HG03135 (cell line): ENCODE results near the gene ERCC3.

Experiments
- ATAC-seq: cut with Tn5 transposase; IDR thresholded peaks from one replicate; pipeline ENCODE4 v1.9.1; 2021; ENCODE audit warnings: mild to moderate bottlenecking, moderate library complexity; ENCODE audit not compliant: unreplicated experiment

ERCC3 gene

DNA sequence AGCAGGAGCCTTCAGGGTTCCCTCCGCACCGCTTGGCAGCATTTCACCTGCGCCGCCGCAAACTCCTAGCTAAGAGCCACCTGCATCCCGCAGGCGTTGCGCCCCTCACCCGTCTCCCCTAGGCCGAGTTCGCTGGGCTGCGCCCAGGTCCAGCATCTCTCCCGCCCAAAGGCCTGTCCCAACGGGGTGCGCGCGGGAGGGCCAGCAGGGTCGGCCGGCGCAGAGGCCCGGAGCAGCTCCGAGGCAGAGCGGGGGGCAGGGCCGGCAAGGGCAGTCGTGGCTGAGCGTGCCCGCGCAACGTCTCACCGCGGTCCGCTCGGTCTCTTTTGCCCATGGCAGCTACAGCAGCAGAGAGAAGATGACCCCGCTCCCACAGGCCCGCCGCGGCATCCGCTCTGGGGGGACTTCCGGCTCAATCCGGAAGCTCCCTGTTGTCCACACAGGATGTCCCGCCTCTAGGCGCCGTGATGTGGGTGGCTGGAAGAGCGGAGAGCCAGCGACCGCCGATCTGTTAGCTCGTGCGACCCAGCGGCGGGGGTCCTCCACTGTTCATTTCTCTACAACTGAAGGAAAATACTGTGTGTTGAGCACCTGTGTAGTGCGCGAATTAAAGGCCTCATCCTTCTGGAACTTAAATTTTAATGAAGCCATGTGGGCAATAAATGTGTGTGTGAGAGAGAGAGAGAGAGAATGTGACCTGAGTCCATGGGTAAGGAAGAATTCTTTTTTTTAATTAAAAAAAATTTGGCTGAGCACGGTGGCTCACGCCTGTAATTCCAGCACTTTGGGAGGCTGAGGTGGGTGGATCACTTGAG lies at the start of gene ERCC3:
TSS of gene ERCC3 (minus strand) at position 397 of the 815 bp plus-strand sequence. CDS start at position 334, 63 bp downstream.
- peak; percentile 98 for ATAC-seq

DNA sequence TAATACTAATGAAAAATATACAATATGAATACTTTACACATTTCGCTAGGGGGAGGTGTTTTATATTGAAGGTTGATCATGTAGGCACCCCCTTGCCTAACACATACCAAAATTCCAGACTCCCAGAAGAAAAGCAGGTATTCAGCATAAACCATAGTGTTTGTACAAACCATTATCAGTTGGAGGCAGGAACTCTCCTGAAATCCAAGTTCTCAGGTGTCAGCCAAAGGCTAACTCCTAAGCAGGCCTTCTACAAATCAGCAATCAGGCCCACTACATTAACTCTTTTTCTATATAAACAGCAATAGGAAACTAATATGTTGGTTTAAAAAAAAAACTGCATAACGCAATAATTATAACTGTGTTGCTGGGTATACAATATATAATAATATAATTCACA lies 49.3 kb upstream of the ERCC3 start:
- no peak for ATAC-seq

DNA sequence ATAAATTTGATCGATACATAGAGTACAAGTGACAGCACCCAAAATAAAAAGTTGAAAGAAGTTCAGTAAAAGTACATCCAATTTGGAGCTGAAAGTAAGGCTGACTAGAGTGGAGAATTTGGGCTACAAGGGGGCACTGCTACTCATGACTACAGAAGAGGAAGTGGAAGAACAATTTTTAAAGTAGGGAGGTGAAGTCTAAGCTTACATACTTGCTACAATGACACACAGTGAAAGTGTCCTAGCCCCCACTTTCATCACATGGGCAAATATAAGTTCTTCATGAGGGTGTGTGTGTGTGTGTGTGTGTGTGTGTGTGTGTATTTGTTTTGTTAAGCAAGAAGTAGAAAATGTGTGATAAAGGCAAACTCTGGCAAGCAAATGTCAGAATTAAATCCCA lies 48.2 kb upstream of the ERCC3 start:
- ATAC-seq = no peak

GRCh38 chr2:127332335-127332734 lies 38.4 kb upstream of the ERCC3 start:
- ATAC-seq = no peak

GRCh38 chr2:127330753-127331152 lies 36.8 kb upstream of the ERCC3 start:
- peak; percentile 55 for ATAC-seq

DNA sequence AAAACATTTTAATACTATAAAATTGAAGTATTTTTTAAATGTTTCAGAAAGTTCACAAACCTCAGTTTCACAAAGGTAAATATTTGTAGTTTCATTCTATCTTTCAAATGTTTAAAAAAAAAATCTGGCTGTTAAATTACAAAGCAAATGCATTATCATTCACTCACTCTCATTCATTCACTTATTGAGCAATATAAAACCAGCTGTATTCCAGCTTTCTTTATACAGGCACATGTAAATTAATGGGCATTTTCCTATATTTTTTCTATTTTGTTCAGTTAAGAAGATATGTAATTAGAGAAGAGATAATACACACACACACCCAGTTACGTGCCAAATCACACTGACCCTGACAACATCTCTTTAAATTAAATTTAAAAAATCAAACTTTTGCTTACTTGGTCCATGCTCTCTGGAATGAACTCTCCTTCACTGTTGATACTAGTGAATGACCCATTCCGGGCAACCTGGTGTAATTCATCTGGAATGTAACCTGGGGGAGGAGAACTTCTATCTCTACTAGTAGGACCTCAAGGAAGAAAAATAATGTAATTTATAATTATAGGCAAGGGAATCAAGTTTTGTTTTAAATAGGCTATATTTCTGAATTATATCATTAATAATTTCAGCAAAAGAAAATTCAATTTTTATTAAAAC lies 32.5 kb upstream of the ERCC3 start:
- ATAC-seq = no peak

GRCh38 chr2:127324635-127325034 lies 30.7 kb upstream of the ERCC3 start:
- ATAC-seq = no peak

GRCh38 chr2:127321303-127321702 lies 27.4 kb upstream of the ERCC3 start:
- no peak for ATAC-seq

DNA sequence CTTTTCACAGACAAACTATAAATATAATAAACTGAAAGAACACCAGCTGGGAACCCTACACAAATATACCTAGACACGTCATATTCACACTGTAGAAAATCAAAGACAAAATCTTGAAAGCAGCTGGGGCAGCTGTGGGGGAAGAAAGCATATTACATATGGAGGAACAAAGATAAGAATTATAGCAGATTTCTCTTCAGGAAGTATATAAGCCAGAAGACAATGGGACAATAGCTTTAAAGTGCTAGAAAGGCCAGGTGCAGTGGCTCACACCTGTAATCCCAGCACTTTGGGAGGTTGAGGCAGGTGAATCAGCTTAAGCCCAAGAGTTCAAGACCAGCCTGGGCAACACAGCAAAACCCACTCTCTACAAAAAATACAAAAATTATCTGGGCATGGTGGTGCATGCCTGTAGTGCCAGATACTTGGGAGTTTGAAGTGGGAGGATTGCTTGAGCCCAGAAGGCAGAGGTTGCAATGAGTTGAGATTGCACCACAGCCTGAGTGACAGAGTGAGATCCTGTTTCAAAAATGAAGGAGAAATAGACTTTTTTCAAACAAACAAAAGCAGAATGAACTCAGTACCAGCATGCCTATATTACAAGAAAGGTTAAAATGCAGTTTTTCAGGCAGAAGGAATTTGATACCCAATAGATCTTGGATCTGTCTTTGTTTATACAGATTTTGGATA lies 26.8 kb upstream of the ERCC3 start:
- no peak for ATAC-seq

DNA sequence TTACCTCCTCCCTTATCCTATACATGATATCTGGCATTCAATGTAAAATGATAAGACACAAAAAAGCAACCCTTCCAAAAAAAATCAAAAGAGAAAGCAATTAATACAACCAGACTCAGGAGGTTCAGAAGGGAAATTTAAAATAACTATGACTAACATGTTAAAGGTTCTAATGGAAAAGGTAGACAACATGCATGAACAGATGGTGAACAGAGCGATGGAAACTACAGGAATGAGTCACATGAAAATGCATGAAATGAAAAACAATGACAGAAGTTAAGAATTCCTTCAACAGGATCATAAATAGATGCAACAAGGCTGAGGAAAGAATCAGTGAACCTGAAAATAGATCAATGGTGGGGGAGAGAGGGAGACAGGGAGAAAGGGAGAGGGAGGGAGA lies 26.1 kb upstream of the ERCC3 start:
- ATAC-seq = no peak

DNA sequence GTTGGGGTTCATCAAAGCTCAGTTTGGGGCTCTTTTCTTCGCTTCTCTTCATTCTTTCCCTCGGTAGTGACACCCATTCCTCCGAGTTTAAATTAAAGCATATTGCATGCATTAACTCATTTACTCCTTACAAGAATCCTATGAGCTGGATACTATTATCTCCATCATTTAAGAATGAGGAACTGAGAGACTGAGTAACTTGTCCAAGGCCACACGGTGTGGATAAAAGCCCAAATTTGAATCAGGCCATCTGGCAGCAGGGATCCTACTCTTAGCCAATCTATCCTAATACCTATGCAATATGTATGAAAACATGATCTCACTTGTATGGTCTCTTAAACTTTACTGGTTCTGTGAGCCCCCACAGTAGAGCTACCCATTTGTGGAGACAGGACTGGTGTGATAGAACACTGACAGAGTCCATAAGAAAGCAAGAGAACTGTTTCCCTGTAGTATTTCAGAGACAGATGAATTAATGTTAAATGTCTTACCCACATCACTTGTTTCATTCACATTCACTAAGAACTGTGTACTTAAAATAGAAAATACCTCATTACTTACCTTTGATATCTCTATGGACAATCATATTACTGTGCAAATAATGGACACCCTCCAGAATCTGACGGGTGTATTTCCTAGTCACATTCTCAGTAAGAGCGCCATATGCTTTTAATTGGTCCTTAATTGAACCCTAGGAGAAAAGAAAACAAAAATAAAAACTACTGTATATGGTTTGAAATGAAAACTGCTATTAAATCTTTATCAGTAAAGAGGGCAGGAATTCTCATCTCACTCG lies 20.4 kb upstream of the ERCC3 start:
- no peak for ATAC-seq

DNA sequence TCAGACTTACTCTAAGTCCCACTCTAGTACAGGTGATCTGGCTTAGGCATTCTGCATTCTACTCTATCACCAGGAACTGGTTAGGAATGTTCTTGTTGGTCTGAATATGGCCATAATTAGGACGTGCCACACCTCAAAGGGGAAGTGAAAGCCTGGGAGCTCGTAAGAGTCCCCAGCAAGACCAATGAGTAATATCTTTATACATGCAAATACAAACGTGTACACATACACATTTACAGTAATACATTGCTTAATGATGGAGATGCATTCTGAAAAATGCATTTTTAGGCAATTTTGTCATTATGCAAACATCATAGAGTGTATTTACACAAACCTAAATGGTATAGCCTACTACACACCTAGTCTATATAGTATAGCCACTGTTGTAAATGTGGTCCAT lies 19.5 kb upstream of the ERCC3 start:
- ATAC-seq = peak; percentile 97

- no peak for ATAC-seq
Measured at GRCh38 chr2:127310980-127311379, 17.0 kb upstream of the ERCC3 start.

- no peak for ATAC-seq
Measured at GRCh38 chr2:127309468-127309867, 15.5 kb upstream of the ERCC3 start.

DNA sequence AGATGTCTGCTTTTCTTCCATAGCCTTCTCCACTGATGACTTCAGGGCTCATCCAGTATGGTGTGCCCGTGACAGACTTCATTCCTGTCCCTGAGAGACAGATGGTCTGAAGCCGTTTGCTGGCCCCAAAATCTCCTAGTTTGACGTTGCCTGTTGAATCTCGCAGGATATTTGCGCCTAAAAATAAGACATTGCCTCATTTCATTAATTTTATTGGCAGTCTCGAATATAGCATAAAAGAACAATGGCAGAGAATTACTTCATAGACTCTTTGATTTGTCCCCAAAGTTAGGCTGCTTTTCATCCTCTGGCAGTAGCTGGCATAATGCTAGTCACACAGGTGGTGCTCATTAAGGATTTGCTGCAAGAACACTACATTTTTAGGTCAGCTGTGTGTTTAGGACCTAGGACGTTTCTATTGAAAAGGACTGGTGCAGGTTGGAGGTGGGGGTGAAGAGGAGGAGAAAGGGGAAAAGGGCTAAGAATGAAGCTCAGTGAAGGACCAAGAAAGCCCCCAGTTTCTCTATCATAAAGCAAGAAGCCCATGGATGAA lies 14.7 kb upstream of the ERCC3 start:
- ATAC-seq = no peak

DNA sequence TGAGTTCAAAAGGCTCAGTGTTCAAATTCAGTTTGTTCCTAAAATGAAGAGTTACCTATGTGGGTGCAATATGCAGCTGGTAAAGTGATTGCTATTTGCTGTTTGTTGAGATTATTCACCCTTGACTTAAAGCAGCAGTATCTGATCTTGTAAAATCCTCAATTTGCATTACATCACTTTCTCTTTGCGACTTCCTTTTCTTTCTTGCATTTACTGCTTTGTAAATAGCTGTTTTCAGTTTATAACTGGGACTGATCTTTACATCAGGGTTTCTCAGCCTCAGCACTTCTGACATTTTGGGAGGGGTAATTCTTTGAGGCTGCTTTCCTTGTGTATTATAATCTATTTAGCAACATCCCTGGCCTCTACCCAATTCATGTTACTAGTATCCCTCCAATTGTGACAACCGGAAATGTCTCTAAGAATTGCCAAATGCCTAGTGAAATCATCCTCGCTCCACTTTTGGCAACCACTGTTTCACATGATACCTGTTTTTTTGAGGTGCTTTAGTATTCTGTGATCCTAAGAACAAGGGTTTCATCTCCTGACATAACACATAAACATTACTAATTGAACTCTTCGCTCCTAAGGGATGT lies 12.1 kb upstream of the ERCC3 start:
- no peak for ATAC-seq

DNA sequence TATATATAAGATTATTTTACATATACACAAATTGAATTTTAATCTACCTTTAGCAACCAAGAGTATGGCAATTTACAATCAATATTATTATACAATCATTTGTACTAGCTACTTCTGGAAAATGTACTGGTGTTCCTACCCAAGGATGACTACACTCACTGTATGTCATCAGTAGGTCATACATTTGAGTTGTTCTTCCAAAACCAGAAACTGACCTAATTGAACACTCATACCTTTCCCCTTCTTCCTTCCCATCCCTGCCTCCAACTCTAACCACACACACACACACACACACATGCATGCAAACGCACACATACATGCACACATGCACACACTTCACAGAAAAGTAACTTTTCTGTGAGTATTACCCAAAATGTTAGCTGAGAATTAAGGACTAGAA lies 8.2 kb upstream of the ERCC3 start:
- no peak for ATAC-seq

DNA sequence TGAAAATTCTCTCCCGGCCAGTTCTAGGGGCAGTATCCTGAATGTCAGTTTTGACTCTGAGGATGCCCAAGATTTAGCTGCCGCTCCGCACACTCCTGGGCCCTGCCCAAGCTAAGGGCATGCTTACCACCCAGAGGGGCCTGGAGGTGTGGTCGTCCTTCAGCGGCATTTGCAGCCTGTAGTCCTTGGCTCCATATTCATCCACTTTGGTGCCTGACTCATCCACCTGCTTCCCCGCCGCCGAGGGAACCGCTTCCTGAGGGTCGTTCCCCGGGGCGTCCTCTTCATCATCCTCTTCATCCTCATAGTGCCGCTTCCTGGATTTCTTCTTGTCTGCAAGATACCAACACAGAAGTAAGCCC lies 577 bp downstream of the ERCC3 start:
- no peak for ATAC-seq

DNA sequence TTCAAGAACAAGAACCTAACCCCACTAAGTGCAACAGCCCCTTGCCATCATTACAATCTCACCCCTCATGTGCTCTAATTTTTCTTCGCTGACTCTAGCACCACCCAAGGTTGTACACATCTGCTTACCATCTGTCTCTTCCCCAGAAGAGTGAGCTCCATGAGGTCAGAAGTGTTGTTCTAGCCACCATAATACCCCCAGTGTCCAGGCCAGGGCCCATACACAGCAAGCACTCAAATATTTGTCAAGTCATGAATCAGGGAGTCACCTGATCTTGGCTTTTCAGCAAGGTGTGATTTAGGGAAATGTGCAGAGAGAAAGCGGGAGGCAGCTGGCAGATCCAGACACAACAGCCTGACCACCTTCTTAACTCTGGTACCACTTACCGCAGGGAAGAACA lies 5.7 kb downstream of the ERCC3 start:
- no peak for ATAC-seq

GRCh38 chr2:127283275-127283674 lies 10.7 kb downstream of the ERCC3 start:
- no peak for ATAC-seq
